IPS-18a (cell line): ENCODE measurements around the gene DHRS7.
"Not testable (repeated sequence)": the region's sequence is repeated elsewhere in the genome, so short reads cannot be mapped to it uniquely, and the experiment has no call there.

Source experiments
- H3K27ac ChIP-seq: one replicate; pipeline ENCODE4 v1.5.1; 2013; ENCODE audit warnings: low read length
- H3K27me3 ChIP-seq: one replicate; pipeline ENCODE4 v1.6.1; 2013; ENCODE audit warnings: mild to moderate bottlenecking, low read length; ENCODE audit not compliant: control insufficient read depth, insufficient read depth
- H3K36me3 ChIP-seq: one replicate; pipeline ENCODE4 v1.6.1; 2013; ENCODE audit warnings: low read depth, low read length; ENCODE audit not compliant: control insufficient read depth
- H3K4me1 ChIP-seq: one replicate; pipeline ENCODE4 v1.6.1; 2013; ENCODE audit warnings: low read depth, low read length; ENCODE audit not compliant: control insufficient read depth
- H3K4me3 ChIP-seq: one replicate; pipeline ENCODE4 v1.5.1; 2013; ENCODE audit warnings: low read length
- H3K9ac ChIP-seq: one replicate; pipeline ENCODE4 v1.6.1; 2013; ENCODE audit warnings: mild to moderate bottlenecking, low read length, moderate library complexity
- H3K9me3 ChIP-seq: one replicate; pipeline ENCODE4 v1.6.1; 2013; ENCODE audit warnings: low read depth, low read length; ENCODE audit not compliant: control insufficient read depth

Gene DHRS7

DNA sequence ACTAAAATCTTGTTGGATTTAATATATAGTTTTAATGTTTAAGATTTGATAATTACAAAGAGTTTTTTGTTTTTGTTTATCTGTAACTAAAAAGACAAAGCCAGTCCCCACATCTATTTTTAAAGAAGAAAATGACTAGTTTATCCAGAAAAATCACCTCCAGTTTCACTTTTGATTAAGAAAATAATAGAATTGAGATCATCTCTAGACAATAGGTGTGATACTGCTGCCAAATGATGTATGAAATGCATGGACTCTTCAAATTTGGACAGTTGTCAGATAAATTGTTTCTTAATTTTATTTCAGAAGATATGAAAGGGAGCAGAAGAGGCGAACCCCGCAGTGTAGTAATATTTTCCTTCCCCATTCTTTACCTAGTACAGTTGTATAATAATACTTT lies 53.5 kb downstream of the DHRS7 start:
- H3K9me3 ChIP-seq, result no peaks in the 10 kb centered on the region
- H3K4me3 ChIP-seq, result no peak overlapping the region
- H3K36me3 ChIP-seq, result peaks cover 13% of the 10 kb centered on the region
- H3K27ac ChIP-seq, result no peak overlapping the region
- H3K27me3 ChIP-seq, result no peaks in the 10 kb centered on the region
- no peak overlapping the region for H3K9ac ChIP-seq
- no peaks in the 10 kb centered on the region for H3K4me1 ChIP-seq

- Histone ChIP-seq H3K27ac (no peak overlapping the region), H3K9ac (no peak overlapping the region), H3K27me3 (no peaks in the 10 kb centered on the region), H3K9me3 (no peaks in the 10 kb centered on the region), H3K4me1 (no peaks in the 10 kb centered on the region), H3K4me3 (no peak overlapping the region), H3K36me3 (no peaks in the 10 kb centered on the region)
Measured at GRCh38 chr14:60107477-60107876, 57.7 kb downstream of the DHRS7 start.

GRCh38 chr14:60106339-60106738 lies 58.9 kb downstream of the DHRS7 start:
- Histone ChIP-seq H3K4me3 (no peak overlapping the region), H3K9me3 (no peaks in the 10 kb centered on the region), H3K27ac (no peak overlapping the region), H3K36me3 (no peaks in the 10 kb centered on the region), H3K27me3 (no peaks in the 10 kb centered on the region), H3K9ac (no peak overlapping the region), H3K4me1 (no peaks in the 10 kb centered on the region)

DNA sequence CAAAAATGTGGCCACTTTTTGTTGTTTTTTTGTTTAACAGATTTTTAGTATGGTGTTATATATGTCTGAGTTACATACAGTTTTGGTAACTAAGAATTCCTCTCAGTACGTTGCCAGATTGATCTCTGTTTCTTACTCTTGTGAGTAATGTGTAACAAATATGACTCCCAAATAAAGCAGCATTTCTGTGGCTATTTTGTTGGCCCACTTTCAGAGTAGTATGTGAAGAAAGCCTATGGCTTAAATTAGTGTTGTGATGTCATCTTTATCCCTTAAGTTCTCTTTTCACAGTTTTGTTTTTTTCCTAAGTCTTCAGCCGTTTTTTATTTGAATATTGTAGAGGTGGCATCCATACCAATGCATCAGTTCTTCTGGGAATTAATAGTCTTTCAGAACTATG lies 62.8 kb downstream of the DHRS7 start:
- Histone ChIP-seq H3K9me3 (no peaks in the 10 kb centered on the region), H3K36me3 (no peaks in the 10 kb centered on the region), H3K27me3 (no peaks in the 10 kb centered on the region), H3K4me1 (no peaks in the 10 kb centered on the region), H3K4me3 (no peak overlapping the region), H3K27ac (no peak overlapping the region), H3K9ac (no peak overlapping the region)

- no peak overlapping the region for H3K9ac ChIP-seq
- H3K4me3 ChIP-seq, result no peak overlapping the region
- no peaks in the 10 kb centered on the region for H3K9me3 ChIP-seq
- no peak overlapping the region for H3K27ac ChIP-seq
- no peaks in the 10 kb centered on the region for H3K27me3 ChIP-seq
- H3K36me3 ChIP-seq, result no peaks in the 10 kb centered on the region
- no peaks in the 10 kb centered on the region for H3K4me1 ChIP-seq
Measured at GRCh38 chr14:60101786-60102185, 63.4 kb downstream of the DHRS7 start.

- H3K9me3 ChIP-seq, H3K4me1 ChIP-seq, H3K36me3 ChIP-seq: not testable (repeated sequence)
Measured at GRCh38 chr14:60099855-60100254, 65.3 kb downstream of the DHRS7 start.

GRCh38 chr14:60097974-60098373 lies 67.2 kb downstream of the DHRS7 start:
- Histone ChIP-seq H3K27me3 (no peaks in the 10 kb centered on the region), H3K4me1 (peaks cover 23% of the 10 kb centered on the region), H3K4me3 (no peak overlapping the region), H3K9me3 (no peaks in the 10 kb centered on the region), H3K9ac (no peak overlapping the region), H3K27ac (no peak overlapping the region), H3K36me3 (no peaks in the 10 kb centered on the region)

More at GRCh38 chr14:60099855-60100254, 65.3 kb downstream of the DHRS7 start:
- H3K4me3 ChIP-seq, H3K27me3 ChIP-seq, H3K9ac ChIP-seq, H3K27ac ChIP-seq: not testable (repeated sequence)

DNA sequence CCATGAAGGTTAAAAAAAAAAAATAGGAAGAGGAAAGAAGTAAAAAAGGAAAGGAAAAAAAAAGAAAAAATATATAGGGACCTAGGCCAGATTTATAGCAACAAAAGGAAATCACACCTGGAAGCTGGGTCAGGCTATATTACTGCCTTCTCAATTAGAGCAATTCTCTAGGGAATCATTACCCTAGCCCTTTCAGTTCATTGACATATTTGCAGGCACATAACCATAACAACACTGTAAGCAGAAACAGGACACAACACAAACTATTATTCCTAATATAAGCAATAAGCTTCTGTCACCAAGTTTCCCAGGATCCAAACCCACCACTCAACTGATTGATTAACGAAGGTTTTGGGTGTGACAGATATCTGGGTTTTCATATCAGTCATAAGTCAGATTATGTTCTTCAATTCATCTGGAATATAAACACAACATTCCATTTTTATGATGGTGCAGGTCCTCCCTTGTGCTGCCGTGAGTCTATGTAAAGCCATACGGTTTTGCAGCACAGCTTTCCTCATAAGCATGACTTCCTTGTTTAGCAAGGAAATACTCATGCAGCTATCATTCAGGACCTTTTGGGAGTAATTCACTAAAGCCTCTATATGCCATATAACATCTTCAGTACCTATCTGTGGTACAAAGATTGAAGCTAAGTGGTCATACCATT lies 69.3 kb downstream of the DHRS7 start:
- Histone ChIP-seq H3K4me1 (peaks cover 23% of the 10 kb centered on the region), H3K27me3 (no peaks in the 10 kb centered on the region), H3K36me3 (no peaks in the 10 kb centered on the region), H3K4me3 (no peak overlapping the region), H3K9me3 (no peaks in the 10 kb centered on the region), H3K27ac (no peak overlapping the region), H3K9ac (no peak overlapping the region)

- Histone ChIP-seq H3K9me3 (no peaks in the 10 kb centered on the region), H3K4me1 (peaks cover 23% of the 10 kb centered on the region), H3K9ac (no peak overlapping the region), H3K27me3 (no peaks in the 10 kb centered on the region), H3K36me3 (no peaks in the 10 kb centered on the region), H3K4me3 (no peak overlapping the region), H3K27ac (no peak overlapping the region)
Measured at GRCh38 chr14:60095231-60095630, 70.0 kb downstream of the DHRS7 start.

DNA sequence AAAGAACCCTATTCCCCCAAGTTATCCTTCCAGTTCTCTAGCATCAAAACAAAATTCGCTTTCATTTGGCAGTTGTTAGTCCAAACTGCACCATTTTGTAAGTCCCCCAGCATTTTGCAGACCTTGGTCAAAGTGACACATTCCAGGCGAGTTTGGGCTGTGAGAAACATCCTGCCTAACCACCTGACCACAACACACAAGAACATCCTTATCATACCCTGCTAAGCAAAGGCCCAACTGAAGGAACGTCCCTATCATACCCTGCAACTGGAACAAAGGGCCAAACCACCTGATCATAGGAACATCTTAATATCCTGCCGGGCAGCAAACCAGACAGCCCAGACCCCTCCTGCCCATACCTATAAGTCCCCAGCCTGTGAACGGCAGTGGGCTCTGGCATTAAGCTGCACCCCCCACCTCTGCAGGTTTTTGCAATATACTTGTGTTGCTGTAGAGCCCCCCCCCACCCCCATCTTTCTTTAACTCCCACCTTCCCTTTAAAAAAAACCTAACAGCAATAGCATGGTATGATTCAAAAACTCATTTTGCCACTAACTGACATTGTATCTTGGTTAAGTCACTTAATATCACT lies 70.8 kb downstream of the DHRS7 start:
- no peaks in the 10 kb centered on the region for H3K36me3 ChIP-seq
- no peaks in the 10 kb centered on the region for H3K27me3 ChIP-seq
- H3K4me3 ChIP-seq, result peak overlapping the region; percentile 14
- no peak overlapping the region for H3K9ac ChIP-seq
- H3K4me1 ChIP-seq, result peaks cover 23% of the 10 kb centered on the region
- H3K27ac ChIP-seq, result no peak overlapping the region
- no peaks in the 10 kb centered on the region for H3K9me3 ChIP-seq
